Stimulated activated CD8-positive, alpha-beta memory T cell treated with anti-CD3 and anti-CD28 coated beads, Interleukin-15, amount 100 ng/mL, for 48 hours (primary cell): ENCODE results near the gene MYH2.

Source experiments
- DNase-seq, 2 donors: peaks; one replicate each; pipeline ENCODE4 v3.0.0-alpha.2; 2020; ENCODE audit warnings: low read depth in 2 of 2

The MYH2 gene

GRCh38 chr17:10516638-10517037 is 32.8 kb downstream of the MYH2 start:
- no peak for DNase-seq

DNA sequence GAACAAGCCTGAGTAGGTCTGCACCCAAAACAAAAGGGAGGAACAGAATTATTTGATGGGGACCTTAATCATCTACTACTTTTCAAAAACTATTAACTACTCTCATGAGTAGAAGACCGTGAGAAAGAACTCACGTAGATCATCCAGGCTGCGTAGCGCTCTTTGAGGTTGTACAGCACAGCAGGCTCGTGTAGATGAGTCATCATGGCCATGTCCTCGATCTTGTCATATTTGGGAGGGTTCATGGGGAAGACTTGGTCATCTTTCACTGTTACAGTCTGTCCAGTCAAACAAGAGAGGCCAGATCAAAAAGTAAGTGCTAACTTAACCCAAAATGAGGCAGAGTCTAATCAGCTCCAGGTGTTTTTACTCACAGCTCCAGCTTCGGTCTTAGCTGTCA is 33.4 kb downstream of the MYH2 start:
- no peak for DNase-seq

GRCh38 chr17:10513299-10514067 is 36.0 kb downstream of the MYH2 start:
- no peak for DNase-seq

GRCh38 chr17:10512856-10513255 is 36.6 kb downstream of the MYH2 start:
- no peak for DNase-seq

DNA sequence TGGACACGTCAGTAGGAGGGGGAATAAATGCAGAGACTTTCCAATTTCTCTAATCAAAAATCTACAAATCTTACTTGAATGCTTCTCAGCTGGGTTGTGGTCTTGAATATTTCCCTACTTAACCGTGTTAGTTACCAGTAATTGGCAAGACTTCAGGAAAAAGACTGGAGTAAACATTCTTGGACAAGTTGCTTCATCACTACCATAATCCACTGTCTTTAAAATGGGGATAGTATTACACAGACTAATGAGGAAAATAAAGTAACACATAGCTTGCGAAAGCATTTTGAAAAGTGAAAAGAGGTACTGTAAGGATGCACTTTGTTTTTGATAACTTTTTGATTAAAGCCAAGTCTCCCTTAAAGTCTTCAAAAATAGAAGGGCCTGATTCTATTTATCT is 49.5 kb downstream of the MYH2 start:
- DNase-seq = no peak

GRCh38 chr17:10492004-10492403 is 57.5 kb downstream of the MYH2 start:
- DNase-seq = no peak

GRCh38 chr17:10482252-10482651 is 67.2 kb downstream of the MYH2 start:
- DNase-seq = no peak

- DNase-seq = no peak
Observed at GRCh38 chr17:10477701-10478100, 71.8 kb downstream of the MYH2 start.

- no peak for DNase-seq
Observed at GRCh38 chr17:10474536-10474935, 74.9 kb downstream of the MYH2 start.

DNA sequence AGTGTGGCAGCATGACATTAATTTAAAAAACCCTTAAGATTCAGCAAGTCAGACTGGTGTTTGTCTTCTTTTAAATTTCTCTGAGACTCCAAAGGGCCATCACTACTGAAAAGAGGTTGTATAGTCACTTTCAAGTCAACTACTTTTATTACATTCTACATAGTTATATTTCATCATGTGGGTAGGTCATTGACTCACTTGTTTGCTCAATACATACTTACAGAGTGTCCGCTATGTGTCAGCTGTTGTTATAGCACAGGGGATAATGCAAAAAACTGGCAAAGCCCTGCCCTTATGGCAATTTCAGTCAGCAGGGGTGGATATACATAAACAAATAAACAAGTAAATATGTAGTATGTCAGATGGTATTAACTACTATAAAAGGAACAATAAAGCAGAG is 77.6 kb downstream of the MYH2 start:
- no peak for DNase-seq
